GM19023 (cell line): ENCODE measurements around the gene B4GALT7.
"Not testable (repeated sequence)": the region's sequence is repeated elsewhere in the genome, so short reads cannot be mapped to it uniquely, and the experiment has no call there.

Experiments used
- ATAC-seq: cut with Tn5 transposase; IDR thresholded peaks from one replicate; pipeline ENCODE4 v1.9.1; 2021; ENCODE audit warnings: mild to moderate bottlenecking, moderate library complexity; ENCODE audit not compliant: unreplicated experiment

The B4GALT7 gene

GRCh38 chr5:177608243-177609075, 8.5 kb downstream of the B4GALT7 start:
- no peak for ATAC-seq

- no peak for ATAC-seq
These were observed 9.4 kb downstream of the B4GALT7 start for GRCh38 chr5:177609076-177610059.

GRCh38 chr5:177610131-177610769, 10.3 kb downstream of the B4GALT7 start:
- no peak for ATAC-seq

GRCh38 chr5:177610770-177611445, 11.0 kb downstream of the B4GALT7 start:
- no peak for ATAC-seq

- ATAC-seq = no peak
These were observed 11.7 kb downstream of the B4GALT7 start for GRCh38 chr5:177611446-177612214.

GRCh38 chr5:177612215-177612673, 12.3 kb downstream of the B4GALT7 start:
- no peak for ATAC-seq

- ATAC-seq = no peak
These were observed 20.6 kb downstream of the B4GALT7 start for GRCh38 chr5:177620560-177620959.

- not testable (repeated sequence) for ATAC-seq
These were observed 24.2 kb downstream of the B4GALT7 start for GRCh38 chr5:177624172-177624571.

GRCh38 chr5:177630186-177630585, 30.3 kb downstream of the B4GALT7 start:
- not testable (repeated sequence) for ATAC-seq

GRCh38 chr5:177634912-177635311, 35.0 kb downstream of the B4GALT7 start:
- not testable (repeated sequence) for ATAC-seq

- ATAC-seq = not testable (repeated sequence)
These were observed 45.5 kb downstream of the B4GALT7 start for GRCh38 chr5:177645462-177645861.

GRCh38 chr5:177651235-177651634, 51.3 kb downstream of the B4GALT7 start:
- not testable (repeated sequence) for ATAC-seq

GRCh38 chr5:177657846-177658245, 57.9 kb downstream of the B4GALT7 start:
- ATAC-seq = not testable (repeated sequence)

- not testable (repeated sequence) for ATAC-seq
These were observed 58.6 kb downstream of the B4GALT7 start for GRCh38 chr5:177658542-177658941.
